ENCODE measurements around the gene TBC1D5.
A peak's percentile ranks its signal among the peaks of the same experiment; 100 is the strongest.

GRCh38 chr3:17195856-17196604 is 546.4 kb downstream of the TBC1D5 start:
- peak; percentile 18 for TF ChIP-seq CTCF (conservative IDR thresholded peaks at IDR 0.05)
- no peak for TF ChIP-seq ZFX (IDR thresholded peaks at IDR 0.05)
